Measurements from ENCODE around the gene C5orf63. TPM values are rescaled to one million over a fixed set of nuclear protein-coding genes. Genes with fewer than 3 reads are reported as not detected.

Gene C5orf63
- total and polyA plus RNA-seq, 2 of the 8 experiments (the other 6 are each of a cell fraction or from before 2014, with no cell fraction given), result 0.67 to 0.71 TPM

DNA sequence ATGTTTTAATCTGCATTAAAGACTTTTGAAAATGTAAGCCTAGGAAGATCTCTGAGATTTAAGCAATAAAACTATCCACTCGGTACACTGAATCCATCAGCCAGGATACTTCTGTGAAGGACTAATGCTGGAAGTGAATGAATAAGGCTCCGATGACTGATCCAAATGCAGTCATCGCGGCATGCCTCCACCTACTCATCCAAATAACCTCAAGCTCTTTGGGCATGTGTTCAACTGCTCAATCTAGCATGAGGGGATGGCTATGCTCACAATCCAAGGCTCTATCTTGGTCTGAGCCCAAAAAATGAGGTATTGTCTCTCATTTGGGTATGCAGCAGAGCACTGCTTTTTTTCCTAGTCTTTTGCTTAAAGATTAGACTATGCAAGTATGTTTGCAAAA lies 62.1 kb downstream of the C5orf63 start:
- 90% methylated on average over 4 of the region's 4 CpGs; no CpG with 5 or more reads in 1 of the 2 experiments for WGBS, 2 experiments (ENCODE audit: extremely low coverage in 1 of 2, insufficient coverage in 1 of 2, insufficient read length in 1 of 2, insufficient replicate concordance in 2 of 2, low coverage in 1 of 2, low lambda C conversion rate in 2 of 2, missing lambda C conversion rate in 1 of 2)
- Histone ChIP-seq H3K14ac (ENCODE audit: insufficient read length) (no peak overlapping the region), H3K56ac (replicated peaks; ENCODE audit: insufficient read length, low read depth, low read length) (no peak overlapping the region), H3K27me3 (replicated peaks in 1 of 4; ENCODE audit: control insufficient read depth in 3 of 4, extremely low read depth in 1 of 4, insufficient read depth in 3 of 4, low read length in 3 of 4) (no peaks in the 10 kb centered on the region), H2BK20ac (ENCODE audit: low read length) (no peak overlapping the region), H3K4me1 (replicated peaks in 1 of 4; ENCODE audit: control insufficient read depth in 3 of 4, insufficient read depth in 4 of 4, low read length in 3 of 4) (no peaks in the 10 kb centered on the region; a peak in 1 of 7 replicates), H3K4me3 (ENCODE audit: extremely low read depth in 1 of 4, insufficient read depth in 2 of 4, low read depth in 3 of 4, low read length in 4 of 4) (no peak overlapping the region), H4K91ac (replicated peaks; ENCODE audit: insufficient read length, low read length) (peak overlapping the region; percentile 23), H3K79me1 (ENCODE audit: low read depth, low read length) (no peaks in the 10 kb centered on the region; the same call in 1 of the 2 replicates), H3K4me2 (ENCODE audit: insufficient read depth in 1 of 2, low read depth in 2 of 2, low read length in 2 of 2) (no peak overlapping the region), H3K9me3 (ENCODE audit: insufficient read depth in 2 of 2, low read depth in 1 of 2, low read length in 1 of 2) (no peaks in the 10 kb centered on the region), H2BK12ac (ENCODE audit: low read depth, low read length) (no peak overlapping the region), H3K4ac (replicated peaks; ENCODE audit: insufficient read length, low read depth, low read length) (no peak overlapping the region), H3K23me2 (ENCODE audit: low read depth, low read length) (no peaks in the 10 kb centered on the region), H3K79me2 (ENCODE audit: control insufficient read depth in 1 of 2, insufficient read depth in 2 of 2, low read length in 2 of 2) (peaks cover 0 to 8% of the 10 kb centered on the region in 2 experiments; a peak in 1 of 4 replicates), H3K23ac (ENCODE audit: insufficient read length) (no peak overlapping the region), H2BK5ac (ENCODE audit: low read depth, low read length) (no peak overlapping the region), H2AFZ (ENCODE audit: low read length) (no peak overlapping the region), H4K20me1 (replicated peaks in 1 of 2; ENCODE audit: control insufficient read depth in 1 of 2, insufficient read depth in 2 of 2, low read length in 2 of 2) (peaks cover 0 to 1% of the 10 kb centered on the region in 2 experiments), H2BK120ac (replicated peaks; ENCODE audit: low read depth, low read length) (no peak overlapping the region), H4K5ac (ENCODE audit: insufficient read length, low read depth, low read length) (no peak overlapping the region), H3K27ac (ENCODE audit: low read depth, low read length) (no peak overlapping the region), H2BK15ac (ENCODE audit: low read length) (no peak overlapping the region), H3K18ac (ENCODE audit: extremely low read depth, low read length) (no peak overlapping the region), H3K9ac (replicated peaks in 1 of 4; ENCODE audit: extremely low read depth in 1 of 4, low read depth in 3 of 4, low read length in 3 of 4) (no peak overlapping the region), H2AK5ac (ENCODE audit: low read depth, low read length) (no peak overlapping the region), H3K36me3 (ENCODE audit: control insufficient read depth in 2 of 4, insufficient read depth in 4 of 4, low read length in 3 of 4) (no peaks in the 10 kb centered on the region), H4K8ac (ENCODE audit: extremely low read depth, insufficient read depth, low read length) (no peak overlapping the region)
- no peak for FAIRE-seq
- CTCF ChIA-PET (ENCODE audit: partially characterized antibody), result no interaction called here
- POLR2A ChIA-PET (ENCODE audit: partially characterized antibody), result no interaction called here
- DNase-seq (ENCODE audit: low read depth in 1 of 2, low spot score in 2 of 2), result no peak
- no peak for TF ChIP-seq RNF2 (IDR thresholded peaks at IDR 0.05; ENCODE audit: borderline replicate concordance, low read depth, low read length, missing control alignments, poor library complexity, severe bottlenecking)
- TF ChIP-seq, protein P1, sequence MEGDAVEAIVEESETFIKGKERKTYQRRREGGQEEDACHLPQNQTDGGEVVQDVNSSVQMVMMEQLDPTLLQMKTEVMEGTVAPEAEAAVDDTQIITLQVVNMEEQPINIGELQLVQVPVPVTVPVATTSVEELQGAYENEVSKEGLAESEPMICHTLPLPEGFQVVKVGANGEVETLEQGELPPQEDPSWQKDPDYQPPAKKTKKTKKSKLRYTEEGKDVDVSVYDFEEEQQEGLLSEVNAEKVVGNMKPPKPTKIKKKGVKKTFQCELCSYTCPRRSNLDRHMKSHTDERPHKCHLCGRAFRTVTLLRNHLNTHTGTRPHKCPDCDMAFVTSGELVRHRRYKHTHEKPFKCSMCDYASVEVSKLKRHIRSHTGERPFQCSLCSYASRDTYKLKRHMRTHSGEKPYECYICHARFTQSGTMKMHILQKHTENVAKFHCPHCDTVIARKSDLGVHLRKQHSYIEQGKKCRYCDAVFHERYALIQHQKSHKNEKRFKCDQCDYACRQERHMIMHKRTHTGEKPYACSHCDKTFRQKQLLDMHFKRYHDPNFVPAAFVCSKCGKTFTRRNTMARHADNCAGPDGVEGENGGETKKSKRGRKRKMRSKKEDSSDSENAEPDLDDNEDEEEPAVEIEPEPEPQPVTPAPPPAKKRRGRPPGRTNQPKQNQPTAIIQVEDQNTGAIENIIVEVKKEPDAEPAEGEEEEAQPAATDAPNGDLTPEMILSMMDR (IDR thresholded peaks at IDR 0.05; ENCODE audit: control extremely low read depth in 1 of 3, insufficient read depth in 1 of 3, low read depth in 1 of 3, low read length in 3 of 3), result no peak

Data from H1 (cell line).